ENCODE data around the gene ADGRD2.

The ADGRD2 gene

DNA sequence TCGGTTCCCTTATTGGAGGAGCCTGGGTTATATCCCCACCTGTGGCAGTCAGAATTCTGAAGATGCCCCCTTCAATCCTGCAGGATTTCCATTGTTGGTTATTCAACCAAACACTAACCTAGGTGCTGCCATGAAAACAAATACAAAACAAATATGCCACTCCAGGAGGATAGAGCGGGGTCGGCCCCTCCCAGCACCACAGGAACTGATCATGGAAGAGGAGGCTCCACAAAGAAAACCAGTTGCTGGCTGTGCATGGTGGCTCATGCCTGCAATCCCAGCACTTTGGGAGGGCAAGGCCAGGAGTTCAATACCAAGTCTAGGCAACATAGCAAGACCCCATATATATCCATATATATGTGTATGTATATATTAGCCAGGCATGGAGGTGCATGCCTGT, 13.2 kb upstream of the ADGRD2 start:
- H3K4me3 ChIP-seq (ENCODE audit: low read depth, low read length): no peak overlapping the region
- TF ChIP-seq, protein P1, sequence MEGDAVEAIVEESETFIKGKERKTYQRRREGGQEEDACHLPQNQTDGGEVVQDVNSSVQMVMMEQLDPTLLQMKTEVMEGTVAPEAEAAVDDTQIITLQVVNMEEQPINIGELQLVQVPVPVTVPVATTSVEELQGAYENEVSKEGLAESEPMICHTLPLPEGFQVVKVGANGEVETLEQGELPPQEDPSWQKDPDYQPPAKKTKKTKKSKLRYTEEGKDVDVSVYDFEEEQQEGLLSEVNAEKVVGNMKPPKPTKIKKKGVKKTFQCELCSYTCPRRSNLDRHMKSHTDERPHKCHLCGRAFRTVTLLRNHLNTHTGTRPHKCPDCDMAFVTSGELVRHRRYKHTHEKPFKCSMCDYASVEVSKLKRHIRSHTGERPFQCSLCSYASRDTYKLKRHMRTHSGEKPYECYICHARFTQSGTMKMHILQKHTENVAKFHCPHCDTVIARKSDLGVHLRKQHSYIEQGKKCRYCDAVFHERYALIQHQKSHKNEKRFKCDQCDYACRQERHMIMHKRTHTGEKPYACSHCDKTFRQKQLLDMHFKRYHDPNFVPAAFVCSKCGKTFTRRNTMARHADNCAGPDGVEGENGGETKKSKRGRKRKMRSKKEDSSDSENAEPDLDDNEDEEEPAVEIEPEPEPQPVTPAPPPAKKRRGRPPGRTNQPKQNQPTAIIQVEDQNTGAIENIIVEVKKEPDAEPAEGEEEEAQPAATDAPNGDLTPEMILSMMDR (IDR thresholded peaks at IDR 0.05; ENCODE audit: borderline replicate concordance, insufficient read depth, low read depth, low read length): no peak

DNA sequence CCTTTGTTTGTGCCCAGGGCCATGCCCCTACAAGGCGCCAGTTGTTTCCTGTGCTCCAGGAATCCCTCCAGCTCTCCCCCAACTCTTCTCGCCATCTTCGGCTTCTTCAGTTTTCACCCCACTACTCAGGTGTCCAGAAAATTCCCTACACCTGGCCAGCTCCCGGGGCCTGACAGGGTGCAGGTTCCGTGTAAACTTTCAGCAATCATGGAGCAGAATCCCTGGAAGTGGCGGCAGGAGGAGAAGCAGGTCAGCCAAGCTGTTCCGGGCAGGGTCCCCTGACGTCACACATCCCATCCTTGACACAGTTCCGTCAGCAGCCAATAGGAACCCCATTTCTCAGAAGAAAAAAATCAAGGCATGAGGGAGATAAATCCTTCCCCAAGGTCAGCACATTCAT, 12.2 kb upstream of the ADGRD2 start:
- TF ChIP-seq, protein P1 (IDR thresholded peaks at IDR 0.05; ENCODE audit: borderline replicate concordance, insufficient read depth, low read depth, low read length): no peak
- no peak overlapping the region for H3K4me3 ChIP-seq (ENCODE audit: low read depth, low read length)

DNA sequence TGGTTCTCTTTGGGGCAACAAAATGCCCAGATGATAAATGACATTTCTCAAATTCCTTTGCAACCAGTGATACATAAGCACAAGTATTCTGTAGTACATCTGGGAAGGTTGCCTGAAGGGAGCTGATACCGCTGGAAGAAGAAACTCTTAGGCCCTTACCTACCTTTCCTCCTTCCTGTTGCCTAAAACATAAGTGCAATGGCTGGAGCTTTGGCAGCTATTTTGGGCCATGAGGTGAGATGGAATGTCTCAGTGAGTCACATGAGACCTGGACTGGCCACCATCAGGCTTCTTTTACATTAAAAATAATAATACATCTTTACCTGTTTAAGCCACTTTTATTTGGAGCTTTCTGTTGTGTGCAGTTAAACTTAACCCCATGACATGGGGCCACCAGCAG, 11.2 kb upstream of the ADGRD2 start:
- H3K4me3 ChIP-seq (ENCODE audit: low read depth, low read length): no peak overlapping the region
- TF ChIP-seq, protein P1 (IDR thresholded peaks at IDR 0.05; ENCODE audit: borderline replicate concordance, insufficient read depth, low read depth, low read length): no peak

DNA sequence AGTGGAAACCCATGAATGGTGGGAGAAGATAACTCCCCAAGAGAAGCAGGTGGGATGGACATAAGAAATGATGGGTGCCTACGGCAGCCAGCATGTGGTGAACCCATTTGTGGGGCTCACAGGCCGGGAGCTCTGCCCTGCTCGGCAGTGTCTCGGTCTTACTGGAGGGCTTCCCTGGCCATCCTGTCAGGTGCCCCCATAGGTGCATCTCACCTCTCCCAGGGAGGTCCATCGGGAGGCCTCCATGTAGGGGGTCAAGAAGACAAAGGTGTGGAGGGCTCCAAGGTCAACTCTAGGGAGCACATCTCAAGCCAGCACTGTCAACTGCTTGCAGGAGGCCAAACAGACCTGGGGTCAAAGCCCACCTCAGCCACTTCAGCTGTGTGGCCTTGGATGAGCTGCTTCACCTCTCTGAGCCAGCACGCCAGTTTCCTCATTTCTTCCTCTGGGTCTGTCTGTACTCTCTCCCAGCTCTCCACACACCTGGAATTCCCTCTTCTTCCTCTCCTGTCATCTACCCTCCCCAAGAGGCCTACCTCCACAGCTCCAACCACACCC, 10.5 kb upstream of the ADGRD2 start:
- H3K4me3 ChIP-seq (ENCODE audit: low read depth, low read length): no peak overlapping the region
- TF ChIP-seq, protein P1 (IDR thresholded peaks at IDR 0.05; ENCODE audit: borderline replicate concordance, insufficient read depth, low read depth, low read length): no peak

DNA sequence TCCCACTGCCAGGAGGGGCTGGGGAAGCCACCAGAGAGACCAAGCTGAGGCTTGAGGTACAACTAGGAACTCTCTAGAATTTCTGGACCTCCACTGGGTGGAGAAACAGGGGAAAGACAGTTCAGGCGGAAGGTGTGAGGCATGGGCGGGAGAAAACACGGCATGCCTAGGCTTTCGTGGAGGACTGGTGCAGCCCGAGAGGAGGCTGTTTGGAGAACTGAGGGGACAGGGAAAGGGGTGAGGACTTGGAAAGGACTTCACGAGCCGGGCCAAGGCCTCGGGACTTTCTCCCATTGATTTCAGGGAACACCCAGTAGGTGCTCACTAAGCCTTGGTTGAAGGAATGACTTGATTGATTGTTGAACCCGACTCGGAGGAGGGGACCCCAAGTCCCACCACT, 9.5 kb upstream of the ADGRD2 start:
- TF ChIP-seq, protein P1 (IDR thresholded peaks at IDR 0.05; ENCODE audit: borderline replicate concordance, insufficient read depth, low read depth, low read length): no peak
- H3K4me3 ChIP-seq (ENCODE audit: low read depth, low read length): no peak overlapping the region

DNA sequence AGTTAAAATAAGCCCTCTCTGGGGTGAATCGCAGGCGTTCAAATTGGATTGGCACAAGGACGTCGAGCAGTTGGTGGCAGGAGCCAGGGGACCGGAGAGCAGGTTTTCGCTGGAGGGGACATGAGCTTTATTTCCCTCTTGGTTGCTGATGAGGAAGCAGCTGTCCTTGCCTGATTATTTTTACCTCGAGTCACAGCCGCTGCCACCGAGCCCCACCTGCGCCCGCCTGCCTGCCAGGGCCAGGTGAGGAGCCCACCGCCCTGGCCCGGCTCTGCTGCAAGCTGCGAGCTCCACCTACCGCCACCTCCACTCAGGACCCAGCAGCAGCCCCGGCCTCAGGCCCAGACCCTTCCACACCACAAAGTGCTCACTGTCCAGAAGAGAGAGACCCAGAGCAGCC, 9.0 kb upstream of the ADGRD2 start:
- TF ChIP-seq, protein P1 (IDR thresholded peaks at IDR 0.05; ENCODE audit: borderline replicate concordance, insufficient read depth, low read depth, low read length): no peak
- H3K4me3 ChIP-seq (ENCODE audit: low read depth, low read length): no peak overlapping the region

DNA sequence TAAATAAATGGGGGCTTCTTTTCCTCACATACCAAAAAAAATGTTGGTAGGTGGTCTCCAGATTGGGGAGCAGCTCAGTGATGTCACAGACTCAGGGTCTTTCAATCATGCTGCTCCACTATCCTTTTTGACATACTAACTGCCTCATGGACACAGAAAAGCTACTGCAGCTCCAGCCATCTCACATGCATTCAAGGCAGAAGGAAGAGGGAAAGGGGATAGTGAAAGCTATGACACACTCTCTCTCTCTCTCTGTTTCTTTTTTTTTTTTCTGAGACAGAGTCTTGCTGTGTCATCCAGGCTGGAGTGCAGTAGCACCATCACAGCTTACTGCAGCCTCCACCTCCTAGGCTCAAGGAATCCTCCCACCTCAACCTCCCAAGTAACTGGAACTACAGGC, 7.9 kb upstream of the ADGRD2 start:
- TF ChIP-seq, protein P1 (IDR thresholded peaks at IDR 0.05; ENCODE audit: borderline replicate concordance, insufficient read depth, low read depth, low read length): no peak
- no peak overlapping the region for H3K4me3 ChIP-seq (ENCODE audit: low read depth, low read length)

Data from GM12875 (cell line).